ENCODE data around the gene HDAC2. TPM values are rescaled to one million over a fixed set of nuclear protein-coding genes. Genes with fewer than 3 reads are reported as not detected.
A peak's percentile ranks its signal among the peaks of the same experiment; 100 is the strongest.
"Not testable (repeated sequence)": the region's sequence is repeated elsewhere in the genome, so short reads cannot be mapped to it uniquely, and the experiment has no call there.

Gene HDAC2
- total RNA-seq = 10 to 100 TPM; 71.6 to 85.9 TPM

GRCh38 chr6:113970805-113971676 is at the start of gene HDAC2:
TSS of gene HDAC2 (minus strand) at chr6:113971148. CDS start at chr6:113970908, 240 bp downstream.
- DNase-seq = peak; percentile 88
- Mint-ChIP-seq H3K4me3 (peak within 1 kb of the TSS; percentile 90 to 94), H3K27me3 (ENCODE audit: low read depth) (no peaks in the 10 kb centered on the region), H3K27ac (peak within 1 kb of the TSS; percentile 99), H3K4me1 (ENCODE audit: low read depth) (peaks cover 35% of the 10 kb centered on the region), H3K9me3 (no peaks in the 10 kb centered on the region), H3K36me3 (ENCODE audit: insufficient read depth in 2 of 2) (peaks cover 0 to 1% of the 10 kb centered on the region in 2 donors)
- peak; percentile 78 to 83 for ATAC-seq (replicated peaks in 1 of 2)

- DNase-seq (no peak), ATAC-seq (replicated peaks in 1 of 2) (no peak)
- Mint-ChIP-seq H3K27me3 (ENCODE audit: low read depth) (peaks cover 4% of the 10 kb centered on the region), H3K4me3 (no peak overlapping the region), H3K4me1 (ENCODE audit: low read depth) (no peaks in the 10 kb centered on the region), H3K9me3 (no peaks in the 10 kb centered on the region), H3K36me3 (ENCODE audit: insufficient read depth in 2 of 2) (no peaks in the 10 kb centered on the region), H3K27ac (no peak overlapping the region)
Measured at GRCh38 chr6:114020196-114020595, 49.2 kb upstream of the HDAC2 start.

- not testable (repeated sequence) for DNase-seq; H3K27me3 Mint-ChIP-seq (ENCODE audit: low read depth); ATAC-seq (replicated peaks in 1 of 2); H3K4me3 Mint-ChIP-seq; H3K4me1 Mint-ChIP-seq (ENCODE audit: low read depth); H3K9me3 Mint-ChIP-seq; H3K27ac Mint-ChIP-seq; H3K36me3 Mint-ChIP-seq (ENCODE audit: insufficient read depth in 2 of 2)
Measured at GRCh38 chr6:114017146-114017545, 46.2 kb upstream of the HDAC2 start.

- not testable (repeated sequence) for H3K27ac Mint-ChIP-seq
Measured at GRCh38 chr6:114014106-114014505, 43.2 kb upstream of the HDAC2 start.

GRCh38 chr6:114011486-114011885 is 40.5 kb upstream of the HDAC2 start:
- not testable (repeated sequence) for H3K27ac Mint-ChIP-seq; H3K9me3 Mint-ChIP-seq; H3K36me3 Mint-ChIP-seq (ENCODE audit: insufficient read depth in 2 of 2); H3K27me3 Mint-ChIP-seq (ENCODE audit: low read depth)
- Mint-ChIP-seq H3K4me1 (ENCODE audit: low read depth) (peaks cover 19% of the 10 kb centered on the region), H3K4me3 (peak overlapping the region in 1 of 2 donors; percentile 6)
- ATAC-seq (replicated peaks in 1 of 2) = peak; percentile 26 to 59
- peak in 1 of 2 donors; percentile 4 for DNase-seq

More at GRCh38 chr6:114014106-114014505, 43.2 kb upstream of the HDAC2 start:
- H3K4me3 Mint-ChIP-seq; H3K4me1 Mint-ChIP-seq (ENCODE audit: low read depth); H3K27me3 Mint-ChIP-seq (ENCODE audit: low read depth); ATAC-seq (replicated peaks in 1 of 2); H3K9me3 Mint-ChIP-seq; DNase-seq; H3K36me3 Mint-ChIP-seq (ENCODE audit: insufficient read depth in 2 of 2): not testable (repeated sequence)

GRCh38 chr6:114010540-114010939 is 39.6 kb upstream of the HDAC2 start:
- Mint-ChIP-seq H3K9me3 (no peaks in the 10 kb centered on the region), H3K4me3 (peak overlapping the region in 1 of 2 donors; percentile 21), H3K36me3 (ENCODE audit: insufficient read depth in 2 of 2) (peaks cover 0 to 2% of the 10 kb centered on the region in 2 donors), H3K27me3 (ENCODE audit: low read depth) (peaks cover 9% of the 10 kb centered on the region), H3K4me1 (ENCODE audit: low read depth) (peaks cover 19% of the 10 kb centered on the region), H3K27ac (no peak overlapping the region)
- DNase-seq (no peak), ATAC-seq (replicated peaks in 1 of 2) (no peak)

GRCh38 chr6:114009192-114009591 is 38.2 kb upstream of the HDAC2 start:
- Mint-ChIP-seq H3K36me3 (ENCODE audit: insufficient read depth in 2 of 2) (peaks cover 0 to 2% of the 10 kb centered on the region in 2 donors), H3K27ac (no peak overlapping the region), H3K27me3 (ENCODE audit: low read depth) (peaks cover 15% of the 10 kb centered on the region), H3K9me3 (no peaks in the 10 kb centered on the region), H3K4me3 (no peak overlapping the region), H3K4me1 (ENCODE audit: low read depth) (peaks cover 19% of the 10 kb centered on the region)
- ATAC-seq (replicated peaks in 1 of 2) (no peak), DNase-seq (no peak)

- no peak overlapping the region for H3K27ac Mint-ChIP-seq
- ATAC-seq (replicated peaks in 1 of 2) = no peak
- no peak overlapping the region for H3K4me3 Mint-ChIP-seq
- H3K4me1 Mint-ChIP-seq (ENCODE audit: low read depth) = peaks cover 19% of the 10 kb centered on the region
- H3K9me3 Mint-ChIP-seq = no peaks in the 10 kb centered on the region
- H3K36me3 Mint-ChIP-seq (ENCODE audit: insufficient read depth in 2 of 2) = peaks cover 0 to 2% of the 10 kb centered on the region in 2 donors
- DNase-seq = no peak
- peaks cover 15% of the 10 kb centered on the region for H3K27me3 Mint-ChIP-seq (ENCODE audit: low read depth)
Measured at GRCh38 chr6:114008331-114008730, 37.4 kb upstream of the HDAC2 start.

- H3K4me3 Mint-ChIP-seq = no peak overlapping the region
- peaks cover 15% of the 10 kb centered on the region for H3K27me3 Mint-ChIP-seq (ENCODE audit: low read depth)
Measured at GRCh38 chr6:114007516-114007915, 36.6 kb upstream of the HDAC2 start.

GRCh38 chr6:114001354-114001753 is 30.4 kb upstream of the HDAC2 start:
- no peaks in the 10 kb centered on the region for H3K4me1 Mint-ChIP-seq (ENCODE audit: low read depth)
- H3K27ac Mint-ChIP-seq = no peak overlapping the region
- H3K27me3 Mint-ChIP-seq (ENCODE audit: low read depth) = peaks cover 22% of the 10 kb centered on the region
- H3K9me3 Mint-ChIP-seq = no peaks in the 10 kb centered on the region
- H3K36me3 Mint-ChIP-seq (ENCODE audit: insufficient read depth in 2 of 2) = no peaks in the 10 kb centered on the region
- H3K4me3 Mint-ChIP-seq = no peak overlapping the region
- DNase-seq (no peak), ATAC-seq (replicated peaks in 1 of 2) (no peak)

More at GRCh38 chr6:114007516-114007915, 36.6 kb upstream of the HDAC2 start:
- Mint-ChIP-seq H3K9me3 (no peaks in the 10 kb centered on the region), H3K27ac (peak overlapping the region; percentile 54), H3K36me3 (ENCODE audit: insufficient read depth in 2 of 2) (peaks cover 0 to 2% of the 10 kb centered on the region in 2 donors), H3K4me1 (ENCODE audit: low read depth) (peaks cover 19% of the 10 kb centered on the region)
- ATAC-seq (replicated peaks in 1 of 2) = peak; percentile 59 to 89
- DNase-seq = peak; percentile 1 to 14

- no peak for ATAC-seq (replicated peaks in 1 of 2)
- H3K27me3 Mint-ChIP-seq (ENCODE audit: low read depth) = peaks cover 22% of the 10 kb centered on the region
- no peak overlapping the region for H3K4me3 Mint-ChIP-seq
- no peak overlapping the region for H3K27ac Mint-ChIP-seq
- no peaks in the 10 kb centered on the region for H3K36me3 Mint-ChIP-seq (ENCODE audit: insufficient read depth in 2 of 2)
- H3K4me1 Mint-ChIP-seq (ENCODE audit: low read depth) = peaks cover 5% of the 10 kb centered on the region
- no peaks in the 10 kb centered on the region for H3K9me3 Mint-ChIP-seq
- DNase-seq = no peak
Measured at GRCh38 chr6:114000069-114000468, 29.1 kb upstream of the HDAC2 start.

GRCh38 chr6:113999284-113999683 is 28.3 kb upstream of the HDAC2 start:
- ATAC-seq (replicated peaks in 1 of 2) (no peak), DNase-seq (no peak)
- Mint-ChIP-seq H3K36me3 (ENCODE audit: insufficient read depth in 2 of 2) (no peaks in the 10 kb centered on the region), H3K27ac (no peak overlapping the region), H3K27me3 (ENCODE audit: low read depth) (peaks cover 16% of the 10 kb centered on the region), H3K4me3 (no peak overlapping the region), H3K9me3 (no peaks in the 10 kb centered on the region), H3K4me1 (ENCODE audit: low read depth) (peaks cover 5% of the 10 kb centered on the region)

- H3K27ac Mint-ChIP-seq = no peak overlapping the region
- no peak for DNase-seq
- H3K36me3 Mint-ChIP-seq (ENCODE audit: insufficient read depth in 2 of 2) = no peaks in the 10 kb centered on the region
- H3K27me3 Mint-ChIP-seq (ENCODE audit: low read depth) = peaks cover 16% of the 10 kb centered on the region
- H3K9me3 Mint-ChIP-seq = no peaks in the 10 kb centered on the region
- ATAC-seq (replicated peaks in 1 of 2) = no peak
- peaks cover 5% of the 10 kb centered on the region for H3K4me1 Mint-ChIP-seq (ENCODE audit: low read depth)
- H3K4me3 Mint-ChIP-seq = no peak overlapping the region
Measured at GRCh38 chr6:113998811-113999210, 27.9 kb upstream of the HDAC2 start.
